ENCODE data around the gene GBA2.

- TF ChIP-seq CTCF (IDR thresholded peaks at IDR 0.05; ENCODE audit: low read depth, low read length) (no peak), MYC (IDR thresholded peaks at IDR 0.05; ENCODE audit: low read depth, low read length) (no peak)
These were observed 48.5 kb upstream of the GBA2 start for GRCh38 chr9:35797311-35798109.

Measured in NB4 (cell line).